Muscle layer of duodenum (tissue), 2 donors: ENCODE data around the gene HACD2.
"Not testable (repeated sequence)": the region's sequence is repeated elsewhere in the genome, so short reads cannot be mapped to it uniquely, and the experiment has no call there.

Experiments used
- H3K27ac ChIP-seq: one replicate; pipeline ENCODE4 v1.7.0; 2013; ENCODE audit warnings: mild to moderate bottlenecking, low read length
- H3K27me3 ChIP-seq: one replicate; pipeline ENCODE4 v1.7.0; 2013; ENCODE audit warnings: low read depth, mild to moderate bottlenecking, control low read depth, low read length
- H3K36me3 ChIP-seq, 2 donors: one replicate each; pipeline ENCODE4 v1.7.0; 2013; ENCODE audit warnings: low read length in 2 of 2, control low read depth in 1 of 2, mild to moderate bottlenecking in 1 of 2; ENCODE audit not compliant: insufficient read depth in 2 of 2, control insufficient read depth in 1 of 2
- H3K4me1 ChIP-seq, 2 donors: one replicate each; pipeline ENCODE4 v1.7.0; 2013; ENCODE audit warnings: low read length in 2 of 2, mild to moderate bottlenecking in 2 of 2, control low read depth in 1 of 2, moderate library complexity in 1 of 2; ENCODE audit not compliant: insufficient read depth in 2 of 2, control insufficient read depth in 1 of 2
- H3K4me3 ChIP-seq, 2 donors: one replicate each; pipeline ENCODE4 v1.7.0; 2013; ENCODE audit warnings: low read length in 2 of 2, low read depth in 1 of 2, mild to moderate bottlenecking in 1 of 2
- H3K9me3 ChIP-seq, 2 donors: one replicate each; pipeline ENCODE4 v1.7.0; 2013; ENCODE audit warnings: low read length in 2 of 2, control low read depth in 1 of 2, mild to moderate bottlenecking in 1 of 2; ENCODE audit not compliant: control insufficient read depth in 1 of 2
- donor health status: healthy.

Gene HACD2

GRCh38 chr3:123610331-123610730 lies 25.5 kb upstream of the HACD2 start:
- H3K4me1 ChIP-seq, result peaks cover 0 to 16% of the 10 kb centered on the region in 2 donors
- H3K27me3 ChIP-seq, result no peaks in the 10 kb centered on the region
- no peak overlapping the region for H3K4me3 ChIP-seq
- H3K27ac ChIP-seq, result no peak overlapping the region
- peaks cover 4 to 17% of the 10 kb centered on the region in 2 donors for H3K36me3 ChIP-seq
- no peaks in the 10 kb centered on the region for H3K9me3 ChIP-seq

GRCh38 chr3:123609063-123609462 lies 24.2 kb upstream of the HACD2 start:
- H3K9me3 ChIP-seq, result no peaks in the 10 kb centered on the region
- no peaks in the 10 kb centered on the region for H3K27me3 ChIP-seq
- no peak overlapping the region for H3K27ac ChIP-seq
- peaks cover 4 to 17% of the 10 kb centered on the region in 2 donors for H3K36me3 ChIP-seq
- peaks cover 0 to 9% of the 10 kb centered on the region in 2 donors for H3K4me1 ChIP-seq
- no peak overlapping the region for H3K4me3 ChIP-seq

GRCh38 chr3:123608263-123608937 lies 23.5 kb upstream of the HACD2 start:
- H3K36me3 ChIP-seq, result peaks cover 4 to 13% of the 10 kb centered on the region in 2 donors

GRCh38 chr3:123606527-123606926 lies 21.7 kb upstream of the HACD2 start:
- Histone ChIP-seq H3K4me3 (no peak overlapping the region), H3K9me3 (no peaks in the 10 kb centered on the region), H3K4me1 (no peaks in the 10 kb centered on the region), H3K27ac (no peak overlapping the region), H3K36me3 (peaks cover 0 to 4% of the 10 kb centered on the region in 2 donors), H3K27me3 (no peaks in the 10 kb centered on the region)

More at GRCh38 chr3:123608263-123608937, 23.5 kb upstream of the HACD2 start:
- Histone ChIP-seq H3K27me3 (no peaks in the 10 kb centered on the region), H3K27ac (no peak overlapping the region), H3K4me3 (no peak overlapping the region), H3K4me1 (peaks cover 0 to 4% of the 10 kb centered on the region in 2 donors), H3K9me3 (no peaks in the 10 kb centered on the region)

GRCh38 chr3:123605789-123606234 lies 21.0 kb upstream of the HACD2 start:
- no peak overlapping the region for H3K4me3 ChIP-seq
- H3K27ac ChIP-seq, result no peak overlapping the region
- H3K36me3 ChIP-seq, result no peaks in the 10 kb centered on the region
- no peaks in the 10 kb centered on the region for H3K4me1 ChIP-seq
- no peaks in the 10 kb centered on the region for H3K27me3 ChIP-seq
- no peaks in the 10 kb centered on the region for H3K9me3 ChIP-seq

- not testable (repeated sequence) for H3K4me3 ChIP-seq, H3K9me3 ChIP-seq, H3K4me1 ChIP-seq, H3K36me3 ChIP-seq, H3K27me3 ChIP-seq, H3K27ac ChIP-seq
These were observed 18.3 kb upstream of the HACD2 start for GRCh38 chr3:123603153-123603552.

GRCh38 chr3:123602325-123602724 lies 17.5 kb upstream of the HACD2 start:
- Histone ChIP-seq H3K27ac (no peak overlapping the region), H3K4me3 (no peak overlapping the region), H3K27me3 (no peaks in the 10 kb centered on the region)

GRCh38 chr3:123600863-123601262 lies 16.0 kb upstream of the HACD2 start:
- H3K9me3 ChIP-seq, H3K4me1 ChIP-seq, H3K27ac ChIP-seq, H3K27me3 ChIP-seq, H3K4me3 ChIP-seq, H3K36me3 ChIP-seq: not testable (repeated sequence)

More at GRCh38 chr3:123602325-123602724, 17.5 kb upstream of the HACD2 start:
- no peaks in the 10 kb centered on the region for H3K9me3 ChIP-seq
- H3K36me3 ChIP-seq, result no peaks in the 10 kb centered on the region
- H3K4me1 ChIP-seq, result no peaks in the 10 kb centered on the region

GRCh38 chr3:123597561-123597960 lies 12.7 kb upstream of the HACD2 start:
- H3K36me3 ChIP-seq, result no peaks in the 10 kb centered on the region

GRCh38 chr3:123595396-123596180 lies 10.7 kb upstream of the HACD2 start:
- Histone ChIP-seq H3K36me3 (no peaks in the 10 kb centered on the region), H3K27ac (no peak overlapping the region), H3K9me3 (peaks cover 0 to 4% of the 10 kb centered on the region in 2 donors)

More at GRCh38 chr3:123597561-123597960, 12.7 kb upstream of the HACD2 start:
- Histone ChIP-seq H3K9me3 (no peaks in the 10 kb centered on the region), H3K27me3 (no peaks in the 10 kb centered on the region), H3K27ac (no peak overlapping the region), H3K4me1 (no peaks in the 10 kb centered on the region), H3K4me3 (no peak overlapping the region)

GRCh38 chr3:123593381-123593780 lies 8.5 kb upstream of the HACD2 start:
- Histone ChIP-seq H3K9me3 (peaks cover 0 to 6% of the 10 kb centered on the region in 2 donors), H3K4me1 (no peaks in the 10 kb centered on the region), H3K36me3 (no peaks in the 10 kb centered on the region), H3K4me3 (no peak overlapping the region), H3K27me3 (no peaks in the 10 kb centered on the region), H3K27ac (no peak overlapping the region)

More at GRCh38 chr3:123595396-123596180, 10.7 kb upstream of the HACD2 start:
- H3K4me3 ChIP-seq, result no peak overlapping the region
- H3K27me3 ChIP-seq, result no peaks in the 10 kb centered on the region
- no peaks in the 10 kb centered on the region for H3K4me1 ChIP-seq
